Measurements from ENCODE around the gene NECAB2. TPM values are rescaled to one million over a fixed set of nuclear protein-coding genes. Genes with fewer than 3 reads are reported as not detected.

Gene NECAB2
- total RNA-seq, 1 donor: 0.72 TPM

DNA sequence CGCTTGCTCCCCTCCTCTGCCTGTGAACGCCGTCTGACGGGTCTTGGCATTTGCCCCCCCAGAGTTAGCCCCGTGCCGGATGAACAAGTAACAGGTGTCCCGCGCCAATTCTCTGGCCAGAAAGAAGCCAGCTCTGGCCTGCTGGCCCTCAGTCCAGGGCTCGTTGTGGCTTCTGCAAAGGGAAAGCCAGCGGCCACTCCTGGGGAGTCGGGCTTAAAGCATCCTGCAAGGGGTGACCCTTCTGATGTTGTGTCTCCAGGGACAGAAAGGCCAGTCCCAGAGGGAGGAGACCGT lies 33.4 kb upstream of the NECAB2 start:
- Histone ChIP-seq H4K20me1 (ENCODE audit: insufficient read depth, low read length) (no peaks in the 10 kb centered on the region), H3K9me3 (ENCODE audit: low read depth, low read length) (no peaks in the 10 kb centered on the region), H3K4me1 (ENCODE audit: insufficient read depth, low read length) (peaks cover 15% of the 10 kb centered on the region), H3K36me3 (ENCODE audit: insufficient read depth, low read length) (no peaks in the 10 kb centered on the region), H3K79me2 (ENCODE audit: insufficient read depth, low read length) (no peaks in the 10 kb centered on the region), H3K27me3 (ENCODE audit: insufficient read depth, low read length) (no peaks in the 10 kb centered on the region), H3K4me2 (ENCODE audit: insufficient read depth, low read length) (no peak overlapping the region), H3K27ac (ENCODE audit: low read depth, low read length) (no peak overlapping the region), H3K4me3 (ENCODE audit: insufficient read depth, low read length) (no peak overlapping the region), H2AFZ (ENCODE audit: low read length) (no peak overlapping the region)
- DNase-seq (ENCODE audit: insufficient read length, low spot score, missing footprints): no peak
- TF ChIP-seq, protein P1, sequence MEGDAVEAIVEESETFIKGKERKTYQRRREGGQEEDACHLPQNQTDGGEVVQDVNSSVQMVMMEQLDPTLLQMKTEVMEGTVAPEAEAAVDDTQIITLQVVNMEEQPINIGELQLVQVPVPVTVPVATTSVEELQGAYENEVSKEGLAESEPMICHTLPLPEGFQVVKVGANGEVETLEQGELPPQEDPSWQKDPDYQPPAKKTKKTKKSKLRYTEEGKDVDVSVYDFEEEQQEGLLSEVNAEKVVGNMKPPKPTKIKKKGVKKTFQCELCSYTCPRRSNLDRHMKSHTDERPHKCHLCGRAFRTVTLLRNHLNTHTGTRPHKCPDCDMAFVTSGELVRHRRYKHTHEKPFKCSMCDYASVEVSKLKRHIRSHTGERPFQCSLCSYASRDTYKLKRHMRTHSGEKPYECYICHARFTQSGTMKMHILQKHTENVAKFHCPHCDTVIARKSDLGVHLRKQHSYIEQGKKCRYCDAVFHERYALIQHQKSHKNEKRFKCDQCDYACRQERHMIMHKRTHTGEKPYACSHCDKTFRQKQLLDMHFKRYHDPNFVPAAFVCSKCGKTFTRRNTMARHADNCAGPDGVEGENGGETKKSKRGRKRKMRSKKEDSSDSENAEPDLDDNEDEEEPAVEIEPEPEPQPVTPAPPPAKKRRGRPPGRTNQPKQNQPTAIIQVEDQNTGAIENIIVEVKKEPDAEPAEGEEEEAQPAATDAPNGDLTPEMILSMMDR (IDR thresholded peaks at IDR 0.05; ENCODE audit: extremely low read depth, low read depth, low read length): no peak

DNA sequence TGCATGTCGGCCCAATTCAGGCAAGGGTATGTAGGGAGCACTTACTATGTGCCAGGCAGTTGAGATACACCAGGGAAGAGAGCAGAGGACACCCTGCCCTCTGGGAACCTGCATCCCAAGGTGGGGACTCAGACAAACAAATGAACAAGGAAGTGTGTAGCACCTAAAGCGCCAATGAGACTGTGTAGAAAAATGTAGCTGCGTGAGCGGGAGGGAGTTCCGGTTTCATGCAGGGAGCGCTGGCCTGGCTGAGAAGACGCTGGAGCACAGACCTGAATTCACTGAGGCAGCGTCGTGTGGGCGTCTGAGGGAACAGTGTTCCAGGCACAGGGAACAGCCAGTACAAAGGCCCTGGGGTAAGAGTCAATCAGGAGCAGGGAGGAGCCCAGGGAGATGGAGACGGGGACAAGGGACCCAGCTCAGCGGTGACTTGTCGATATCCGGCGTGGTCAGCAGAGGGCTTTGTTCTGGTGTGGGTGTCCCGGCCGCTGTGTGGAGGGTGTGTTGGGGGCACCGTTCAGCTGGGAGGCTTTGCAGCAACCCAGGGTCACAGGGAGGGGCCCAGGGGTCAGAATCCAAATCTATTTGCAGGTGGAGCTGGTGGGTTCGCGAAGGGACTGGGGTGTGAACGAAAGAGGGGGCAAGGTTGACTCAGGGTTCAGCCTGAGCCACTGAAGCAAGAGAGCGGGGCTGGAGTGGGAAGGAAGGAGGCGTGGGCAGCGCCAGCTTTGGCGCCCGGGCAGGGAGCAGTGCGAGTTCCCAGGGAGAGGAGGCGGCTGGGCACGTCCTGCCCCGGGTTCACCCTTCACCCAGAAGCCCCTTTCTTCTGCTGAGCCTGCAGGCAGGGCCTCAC lies 32.8 kb upstream of the NECAB2 start:
- no peaks in the 10 kb centered on the region for H3K36me3 ChIP-seq (ENCODE audit: insufficient read depth, low read length)
- H3K4me2 ChIP-seq (ENCODE audit: insufficient read depth, low read length): no peak overlapping the region
- H3K79me2 ChIP-seq (ENCODE audit: insufficient read depth, low read length): no peaks in the 10 kb centered on the region
- DNase-seq (ENCODE audit: insufficient read length, low spot score, missing footprints): peak; percentile 82
- H3K4me3 ChIP-seq (ENCODE audit: insufficient read depth, low read length): no peak overlapping the region
- no peak overlapping the region for H2AFZ ChIP-seq (ENCODE audit: low read length)
- peaks cover 15% of the 10 kb centered on the region for H3K4me1 ChIP-seq (ENCODE audit: insufficient read depth, low read length)
- H3K27me3 ChIP-seq (ENCODE audit: insufficient read depth, low read length): no peaks in the 10 kb centered on the region
- TF ChIP-seq, protein P1 (IDR thresholded peaks at IDR 0.05; ENCODE audit: extremely low read depth, low read depth, low read length): no peak
- no peak overlapping the region for H3K27ac ChIP-seq (ENCODE audit: low read depth, low read length)
- H3K9me3 ChIP-seq (ENCODE audit: low read depth, low read length): no peaks in the 10 kb centered on the region
- no peaks in the 10 kb centered on the region for H4K20me1 ChIP-seq (ENCODE audit: insufficient read depth, low read length)

GRCh38 chr16:83935858-83936255 lies 32.2 kb upstream of the NECAB2 start:
- H3K4me2 ChIP-seq (ENCODE audit: insufficient read depth, low read length): no peak overlapping the region
- H3K9me3 ChIP-seq (ENCODE audit: low read depth, low read length): no peaks in the 10 kb centered on the region
- no peak overlapping the region for H3K4me3 ChIP-seq (ENCODE audit: insufficient read depth, low read length)
- H2AFZ ChIP-seq (ENCODE audit: low read length): no peak overlapping the region
- no peak overlapping the region for H3K27ac ChIP-seq (ENCODE audit: low read depth, low read length)
- TF ChIP-seq, protein P1 (IDR thresholded peaks at IDR 0.05; ENCODE audit: extremely low read depth, low read depth, low read length): no peak
- H4K20me1 ChIP-seq (ENCODE audit: insufficient read depth, low read length): no peaks in the 10 kb centered on the region
- no peaks in the 10 kb centered on the region for H3K79me2 ChIP-seq (ENCODE audit: insufficient read depth, low read length)
- peaks cover 15% of the 10 kb centered on the region for H3K4me1 ChIP-seq (ENCODE audit: insufficient read depth, low read length)
- H3K27me3 ChIP-seq (ENCODE audit: insufficient read depth, low read length): peaks cover 3% of the 10 kb centered on the region
- H3K36me3 ChIP-seq (ENCODE audit: insufficient read depth, low read length): no peaks in the 10 kb centered on the region
- DNase-seq (ENCODE audit: insufficient read length, low spot score, missing footprints): peak; percentile 73

DNA sequence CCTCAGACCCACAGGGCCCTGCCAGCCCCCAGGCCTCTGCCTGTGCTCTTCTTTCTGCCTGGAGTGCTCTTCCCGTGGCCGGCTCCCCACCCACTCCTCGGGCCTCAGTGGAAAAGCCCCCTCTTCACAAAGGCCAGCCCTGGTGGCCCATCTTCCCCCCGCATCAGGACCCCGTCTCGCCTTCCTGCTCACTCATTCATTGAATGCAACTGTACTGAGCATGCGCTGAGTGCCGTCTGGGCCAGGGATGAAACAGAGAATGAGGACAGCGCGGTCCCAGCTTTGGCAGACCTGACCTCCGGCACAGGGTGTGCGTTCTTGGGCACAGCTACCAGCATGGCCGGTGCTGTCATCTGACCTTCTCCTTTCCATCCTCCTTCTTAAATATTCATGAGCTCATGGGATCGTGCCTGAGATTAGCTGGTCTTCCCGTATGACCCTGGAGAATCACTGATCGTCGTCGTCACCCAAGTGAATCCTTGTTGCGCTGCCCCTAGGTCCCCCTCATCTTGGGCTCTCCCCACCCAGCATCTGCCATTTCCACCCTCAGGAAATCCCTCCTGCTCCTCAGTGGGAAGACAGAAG lies 31.4 kb upstream of the NECAB2 start:
- Histone ChIP-seq H3K79me2 (ENCODE audit: insufficient read depth, low read length) (no peaks in the 10 kb centered on the region), H3K4me2 (ENCODE audit: insufficient read depth, low read length) (no peak overlapping the region), H2AFZ (ENCODE audit: low read length) (no peak overlapping the region), H4K20me1 (ENCODE audit: insufficient read depth, low read length) (no peaks in the 10 kb centered on the region), H3K27me3 (ENCODE audit: insufficient read depth, low read length) (peaks cover 4% of the 10 kb centered on the region), H3K4me3 (ENCODE audit: insufficient read depth, low read length) (no peak overlapping the region), H3K4me1 (ENCODE audit: insufficient read depth, low read length) (peaks cover 15% of the 10 kb centered on the region), H3K9me3 (ENCODE audit: low read depth, low read length) (no peaks in the 10 kb centered on the region), H3K36me3 (ENCODE audit: insufficient read depth, low read length) (no peaks in the 10 kb centered on the region), H3K27ac (ENCODE audit: low read depth, low read length) (no peak overlapping the region)
- peak; percentile 78 for DNase-seq (ENCODE audit: insufficient read length, low spot score, missing footprints)
- TF ChIP-seq, protein P1 (IDR thresholded peaks at IDR 0.05; ENCODE audit: extremely low read depth, low read depth, low read length): no peak

Measured in osteoblast (primary cell).